COLO829 (cell line): Measurements from ENCODE around the gene DNAH8.

Source experiments
- DNase-seq: peaks from one replicate; pipeline ENCODE4 v3.0.0; 2012; ENCODE audit warnings: low spot score

Gene DNAH8

GRCh38 chr6:39053854-39054576 lies 338.9 kb downstream of the DNAH8 start:
- DNase-seq: no peak

- DNase-seq: no peak
Observed at GRCh38 chr6:39054577-39055142, 339.5 kb downstream of the DNAH8 start.

- DNase-seq: no peak
Observed at GRCh38 chr6:39055661-39056060, 340.6 kb downstream of the DNAH8 start.

- no peak for DNase-seq
Observed at GRCh38 chr6:39056191-39056590, 341.1 kb downstream of the DNAH8 start.

GRCh38 chr6:39056681-39057080 lies 341.6 kb downstream of the DNAH8 start:
- no peak for DNase-seq

GRCh38 chr6:39057251-39058155 lies 342.4 kb downstream of the DNAH8 start:
- no peak for DNase-seq

GRCh38 chr6:39058471-39059147 lies 343.5 kb downstream of the DNAH8 start:
- DNase-seq: no peak

GRCh38 chr6:39059496-39060310 lies 344.6 kb downstream of the DNAH8 start:
- no peak for DNase-seq

- DNase-seq: no peak
Observed at GRCh38 chr6:39060467-39061160, 345.5 kb downstream of the DNAH8 start.

- no peak for DNase-seq
Observed at GRCh38 chr6:39061182-39061581, 346.1 kb downstream of the DNAH8 start.

GRCh38 chr6:39061588-39061987 lies 346.5 kb downstream of the DNAH8 start:
- no peak for DNase-seq

- DNase-seq: no peak
Observed at GRCh38 chr6:39062014-39062740, 347.1 kb downstream of the DNAH8 start.

GRCh38 chr6:39063526-39063925 lies 348.4 kb downstream of the DNAH8 start:
- DNase-seq: no peak

GRCh38 chr6:39065561-39065960 lies 350.4 kb downstream of the DNAH8 start:
- DNase-seq: no peak

GRCh38 chr6:39068391-39068790 lies 353.3 kb downstream of the DNAH8 start:
- DNase-seq: no peak

GRCh38 chr6:39072830-39073229 lies 357.7 kb downstream of the DNAH8 start:
- no peak for DNase-seq

GRCh38 chr6:39073471-39074355 lies 358.6 kb downstream of the DNAH8 start:
- DNase-seq: no peak

GRCh38 chr6:39074486-39074885 lies 359.4 kb downstream of the DNAH8 start:
- DNase-seq: no peak

GRCh38 chr6:39075010-39075686 lies 360.0 kb downstream of the DNAH8 start:
- no peak for DNase-seq
